Hippocampal formation (tissue), 2 donors: ENCODE results near the gene FKBP14.
"Not testable (repeated sequence)": the region's sequence is repeated elsewhere in the genome, so short reads cannot be mapped to it uniquely, and the experiment has no call there.

ENCODE experiments used
- DNase-seq, 2 donors: peaks; one replicate each; lab custom pipeline; 2025; lab: John Stamatoyannopoulos, UW

FKBP14 gene

GRCh38 chr7:30026229-30027064, at the start of gene FKBP14:
Gene FKBP14 (minus strand): TSS chr7:30026702. CDS start chr7:30026508, 194 bp downstream.
- peak; percentile 97 to 99 for DNase-seq

GRCh38 chr7:30074422-30075030, 48.0 kb upstream of the FKBP14 start:
- DNase-seq = no peak

- no peak for DNase-seq
Observed at GRCh38 chr7:30072735-30073134, 46.2 kb upstream of the FKBP14 start.

GRCh38 chr7:30070052-30070451, 43.5 kb upstream of the FKBP14 start:
- no peak for DNase-seq

- DNase-seq = no peak
Observed at GRCh38 chr7:30069096-30069867, 42.8 kb upstream of the FKBP14 start.

- no peak for DNase-seq
Observed at GRCh38 chr7:30068117-30068516, 41.6 kb upstream of the FKBP14 start.

GRCh38 chr7:30066687-30067086, 40.2 kb upstream of the FKBP14 start:
- DNase-seq = no peak

- DNase-seq = no peak
Observed at GRCh38 chr7:30065746-30066145, 39.2 kb upstream of the FKBP14 start.

- peak in 1 of 2 donors; percentile 59 for DNase-seq
Observed at GRCh38 chr7:30062587-30062986, 36.1 kb upstream of the FKBP14 start.

GRCh38 chr7:30061786-30062185, 35.3 kb upstream of the FKBP14 start:
- not testable (repeated sequence) for DNase-seq

GRCh38 chr7:30057741-30058140, 31.2 kb upstream of the FKBP14 start:
- DNase-seq = no peak

- no peak for DNase-seq
Observed at GRCh38 chr7:30053068-30053467, 26.6 kb upstream of the FKBP14 start.

- DNase-seq = no peak
Observed at GRCh38 chr7:30049173-30049572, 22.7 kb upstream of the FKBP14 start.

GRCh38 chr7:30048582-30048981, 22.1 kb upstream of the FKBP14 start:
- no peak for DNase-seq

GRCh38 chr7:30047124-30047523, 20.6 kb upstream of the FKBP14 start:
- no peak for DNase-seq

- DNase-seq = no peak
Observed at GRCh38 chr7:30046127-30046770, 19.7 kb upstream of the FKBP14 start.

GRCh38 chr7:30041526-30042269, 15.2 kb upstream of the FKBP14 start:
- no peak for DNase-seq

GRCh38 chr7:30040938-30041337, 14.4 kb upstream of the FKBP14 start:
- no peak for DNase-seq

GRCh38 chr7:30038196-30038980, 11.9 kb upstream of the FKBP14 start:
- no peak for DNase-seq

GRCh38 chr7:30036220-30036619, 9.7 kb upstream of the FKBP14 start:
- no peak for DNase-seq

- no peak for DNase-seq
Observed at GRCh38 chr7:30034501-30034900, 8.0 kb upstream of the FKBP14 start.
